Thymus (tissue), 11 donors: ENCODE measurements around the gene MDM2. TPM values are rescaled to one million over a fixed set of nuclear protein-coding genes. Genes with fewer than 3 reads are reported as not detected.

Experiments used
- DNase-seq, 9 donors: peaks; one replicate each; pipeline ENCODE4 v3.0.0-alpha.2; 2013; ENCODE audit warnings: low spot score in 9 of 9, low read depth in 6 of 9, missing footprints in 1 of 9
- H3K27ac ChIP-seq, 2 donors: one replicate each; pipeline ENCODE4 v1.5.1; 2013; ENCODE audit warnings: control low read depth in 1 of 2, low read depth in 1 of 2, low read length in 1 of 2, mild to moderate bottlenecking in 1 of 2, moderate library complexity in 1 of 2
- H3K27me3 ChIP-seq, 2 donors: one replicate each; pipeline ENCODE4 v1.5.1; 2013; ENCODE audit warnings: low read length in 1 of 2; ENCODE audit not compliant: control insufficient read depth in 2 of 2, insufficient read depth in 1 of 2
- H3K36me3 ChIP-seq, 2 donors: one replicate each; pipeline ENCODE4 v1.5.1; 2013; ENCODE audit warnings: low read length in 1 of 2, mild to moderate bottlenecking in 1 of 2, moderate library complexity in 1 of 2; ENCODE audit not compliant: control insufficient read depth in 2 of 2, insufficient read depth in 2 of 2
- H3K4me1 ChIP-seq, 2 donors: one replicate each; pipeline ENCODE4 v1.5.1; 2013; ENCODE audit warnings: low read length in 2 of 2; ENCODE audit not compliant: control insufficient read depth in 2 of 2, insufficient read depth in 2 of 2
- H3K4me3 ChIP-seq, 2 donors: one replicate each; pipeline ENCODE4 v1.5.1; 2013; ENCODE audit warnings: low read length in 2 of 2, control low read depth in 1 of 2, mild to moderate bottlenecking in 1 of 2
- H3K9me3 ChIP-seq, 2 donors: one replicate each; pipeline ENCODE4 v1.5.1; 2013; ENCODE audit warnings: low read length in 1 of 2, mild to moderate bottlenecking in 1 of 2; ENCODE audit not compliant: control insufficient read depth in 2 of 2, insufficient read depth in 1 of 2
- WGBS: extraction: QIAGEN DNeasy Blood & Tissue Kit; methylation state at CpG from one replicate; pipeline ENCODE4 v1.1.7; 2013; 5-methylcytosine and 5-hydroxymethylcytosine counted together
- polyA plus RNA-seq: library from polyadenylated mRNA; stranded (reverse); fragments of 200-250 nt; gene quantifications from one replicate; pipeline ENCODE4 v1.2.3, GENCODE V29; 2013
- total RNA-seq: library from RNA; stranded (reverse); fragments of 120-200 nt; gene quantifications from one replicate; pipeline ENCODE4 v1.2.4, GENCODE V29; 2013
- donor health status: healthy.

Gene MDM2
- total and polyA plus RNA-seq, 2 donors, result 63.6 to 121 TPM

GRCh38 chr12:68846811-68847210 is 38.8 kb downstream of the MDM2 start:
- WGBS, result 88% methylated on average over 3 of the region's 3 CpGs
- H3K4me3 ChIP-seq, result no peak overlapping the region
- no peak for DNase-seq

GRCh38 chr12:68850390-68850789 is 42.4 kb downstream of the MDM2 start:
- Histone ChIP-seq H3K4me1 (no peaks in the 10 kb centered on the region), H3K36me3 (peaks cover 0 to under 1% of the 10 kb centered on the region in 2 donors), H3K27me3 (no peaks in the 10 kb centered on the region), H3K27ac (no peak overlapping the region), H3K4me3 (no peak overlapping the region), H3K9me3 (no peaks in the 10 kb centered on the region)
- DNase-seq, result no peak
- 91% methylated on average over 4 of the region's 4 CpGs for WGBS

More at GRCh38 chr12:68846811-68847210, 38.8 kb downstream of the MDM2 start:
- no peaks in the 10 kb centered on the region for H3K27me3 ChIP-seq
- H3K9me3 ChIP-seq, result no peaks in the 10 kb centered on the region
- H3K27ac ChIP-seq, result no peak overlapping the region
- H3K36me3 ChIP-seq, result peaks cover 7 to 33% of the 10 kb centered on the region in 2 donors
- H3K4me1 ChIP-seq, result no peaks in the 10 kb centered on the region

GRCh38 chr12:68851592-68852306 is 43.8 kb downstream of the MDM2 start:
- WGBS, result 97% methylated on average over 2 of the region's 2 CpGs
- Histone ChIP-seq H3K4me3 (no peak overlapping the region), H3K4me1 (no peaks in the 10 kb centered on the region)

GRCh38 chr12:68853396-68854077 is 45.6 kb downstream of the MDM2 start:
- Histone ChIP-seq H3K4me1 (no peaks in the 10 kb centered on the region), H3K9me3 (no peaks in the 10 kb centered on the region), H3K27me3 (no peaks in the 10 kb centered on the region), H3K27ac (no peak overlapping the region), H3K36me3 (no peaks in the 10 kb centered on the region), H3K4me3 (no peak overlapping the region)
- 95% methylated on average over 3 of the region's 3 CpGs for WGBS
- no peak for DNase-seq

More at GRCh38 chr12:68851592-68852306, 43.8 kb downstream of the MDM2 start:
- Histone ChIP-seq H3K27me3 (no peaks in the 10 kb centered on the region), H3K9me3 (no peaks in the 10 kb centered on the region), H3K36me3 (no peaks in the 10 kb centered on the region), H3K27ac (no peak overlapping the region)
- DNase-seq, result no peak

GRCh38 chr12:68854078-68854468 is 46.1 kb downstream of the MDM2 start:
- 95% methylated on average over 2 of the region's 2 CpGs for WGBS
- DNase-seq, result no peak
- Histone ChIP-seq H3K36me3 (no peaks in the 10 kb centered on the region), H3K27ac (no peak overlapping the region), H3K9me3 (no peaks in the 10 kb centered on the region), H3K4me3 (no peak overlapping the region), H3K4me1 (no peaks in the 10 kb centered on the region), H3K27me3 (no peaks in the 10 kb centered on the region)

- Histone ChIP-seq H3K27me3 (no peaks in the 10 kb centered on the region), H3K4me1 (no peaks in the 10 kb centered on the region), H3K9me3 (no peaks in the 10 kb centered on the region), H3K36me3 (no peaks in the 10 kb centered on the region), H3K4me3 (no peak overlapping the region), H3K27ac (no peak overlapping the region)
- DNase-seq, result no peak
- 95% methylated on average over 3 of the region's 3 CpGs for WGBS
These were observed 46.6 kb downstream of the MDM2 start for GRCh38 chr12:68854554-68854953.

- Histone ChIP-seq H3K36me3 (no peaks in the 10 kb centered on the region), H3K27ac (no peak overlapping the region), H3K9me3 (no peaks in the 10 kb centered on the region), H3K27me3 (no peaks in the 10 kb centered on the region), H3K4me3 (no peak overlapping the region), H3K4me1 (no peaks in the 10 kb centered on the region)
- no peak for DNase-seq
- 96% methylated on average over 3 of the region's 3 CpGs for WGBS
These were observed 47.1 kb downstream of the MDM2 start for GRCh38 chr12:68855111-68855510.

GRCh38 chr12:68855771-68856170 is 47.8 kb downstream of the MDM2 start:
- Histone ChIP-seq H3K4me1 (no peaks in the 10 kb centered on the region), H3K4me3 (no peak overlapping the region), H3K9me3 (no peaks in the 10 kb centered on the region), H3K36me3 (no peaks in the 10 kb centered on the region), H3K27me3 (no peaks in the 10 kb centered on the region), H3K27ac (no peak overlapping the region)
- DNase-seq, result no peak
- 99% methylated on average over 8 of the region's 8 CpGs for WGBS

- H3K4me3 ChIP-seq, result no peak overlapping the region
- H3K27me3 ChIP-seq, result no peaks in the 10 kb centered on the region
- H3K9me3 ChIP-seq, result no peaks in the 10 kb centered on the region
- no peak overlapping the region for H3K27ac ChIP-seq
- H3K4me1 ChIP-seq, result no peaks in the 10 kb centered on the region
- H3K36me3 ChIP-seq, result no peaks in the 10 kb centered on the region
- DNase-seq, result no peak
- WGBS, result 92% methylated on average over 3 of the region's 3 CpGs
These were observed 48.5 kb downstream of the MDM2 start for GRCh38 chr12:68856510-68856909.
